Activated CD4-positive, CD25-positive, alpha-beta regulatory T cell (primary cell): ENCODE results near the gene PYCR2.

ENCODE experiments used
- DNase-seq, 4 experiments: peaks; one replicate each; lab custom pipeline; 2025; lab: John Stamatoyannopoulos, UW

Gene PYCR2

DNA sequence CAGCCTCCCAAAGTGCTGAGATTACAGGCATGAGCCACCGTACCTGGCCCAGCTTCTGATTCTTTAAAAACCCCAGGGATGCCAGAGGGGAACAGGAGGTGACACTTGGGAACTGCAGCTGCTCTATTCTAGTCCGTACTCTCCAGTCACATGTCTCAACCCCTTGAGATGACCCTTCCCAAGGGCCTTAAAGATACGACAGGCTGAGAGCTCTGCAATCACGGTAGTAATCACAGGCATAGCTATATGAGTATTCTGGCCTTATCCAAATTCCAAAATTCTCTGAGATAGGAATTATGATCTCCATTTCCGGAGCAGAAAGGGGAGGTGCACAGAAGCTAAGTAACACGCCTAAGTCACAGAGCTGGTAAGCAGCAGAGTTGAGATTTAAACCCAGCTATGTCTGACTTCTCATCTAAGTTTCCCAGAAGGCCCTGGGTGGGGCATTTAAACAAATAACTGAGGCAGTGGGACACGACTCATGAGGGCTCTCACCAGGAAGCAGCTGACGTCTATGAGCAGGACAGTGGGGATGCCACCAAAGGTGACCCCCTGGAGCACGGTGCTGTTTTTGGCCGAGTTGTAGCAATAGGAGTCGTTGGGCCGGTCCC lies 47.0 kb downstream of the PYCR2 start:
- DNase-seq, result no peak

DNA sequence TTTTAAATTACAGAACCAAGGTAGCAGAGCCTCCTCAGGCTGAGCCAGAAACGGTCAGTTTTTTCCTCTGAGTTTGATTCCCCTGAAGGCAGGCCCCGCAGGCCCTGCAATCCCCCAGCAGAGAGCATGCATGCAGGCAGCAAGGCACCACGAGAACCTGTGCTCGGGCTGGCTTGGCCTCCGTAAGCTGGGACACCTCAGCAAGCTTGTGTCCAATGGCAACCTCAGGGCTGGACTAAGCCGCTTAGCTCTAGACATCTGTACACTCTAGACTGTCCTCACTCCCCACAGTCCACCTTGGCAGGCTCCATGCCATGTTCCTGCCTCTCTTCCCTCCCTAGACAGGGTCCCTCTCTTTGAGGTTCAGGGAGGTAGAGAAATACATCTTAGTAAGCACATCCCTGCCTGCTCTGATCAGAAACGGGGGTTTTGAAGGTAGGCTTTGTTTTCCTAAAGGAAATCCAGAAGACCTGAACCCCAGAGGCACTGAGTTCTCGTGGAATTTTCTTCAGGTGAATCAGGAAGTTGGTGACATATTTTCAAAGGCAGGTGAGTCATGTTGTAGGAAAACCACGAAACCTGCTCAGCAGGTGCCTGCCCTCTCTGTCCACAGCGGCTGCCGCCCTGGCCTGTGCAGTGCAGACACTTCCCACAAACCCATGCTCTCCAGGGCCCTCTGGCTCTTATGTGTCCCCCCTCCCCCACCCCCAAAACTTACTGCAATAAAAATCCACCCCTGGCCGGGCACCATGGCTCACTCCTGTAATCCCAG lies 48.8 kb downstream of the PYCR2 start:
- DNase-seq, result no peak

DNA sequence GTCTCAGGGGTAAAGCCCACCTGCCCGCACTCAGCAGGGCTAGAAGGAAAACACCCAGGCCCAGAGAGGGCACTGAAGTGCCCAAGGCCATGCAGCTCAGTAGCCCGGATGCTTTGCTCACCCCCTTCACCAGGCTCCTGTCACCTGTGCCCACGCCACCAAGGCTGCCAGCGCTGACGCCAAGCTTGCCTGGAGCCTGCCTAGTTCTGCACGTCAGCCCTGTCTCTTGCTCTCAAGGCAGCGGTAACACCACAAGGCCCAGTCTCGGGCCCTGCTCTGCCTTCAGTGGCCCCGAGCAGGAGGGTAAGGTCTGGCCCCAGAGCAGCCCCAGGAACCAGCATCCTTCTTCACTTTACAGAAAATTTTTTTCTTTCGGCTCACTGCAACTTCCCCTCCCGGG lies 49.6 kb downstream of the PYCR2 start:
- no peak for DNase-seq

DNA sequence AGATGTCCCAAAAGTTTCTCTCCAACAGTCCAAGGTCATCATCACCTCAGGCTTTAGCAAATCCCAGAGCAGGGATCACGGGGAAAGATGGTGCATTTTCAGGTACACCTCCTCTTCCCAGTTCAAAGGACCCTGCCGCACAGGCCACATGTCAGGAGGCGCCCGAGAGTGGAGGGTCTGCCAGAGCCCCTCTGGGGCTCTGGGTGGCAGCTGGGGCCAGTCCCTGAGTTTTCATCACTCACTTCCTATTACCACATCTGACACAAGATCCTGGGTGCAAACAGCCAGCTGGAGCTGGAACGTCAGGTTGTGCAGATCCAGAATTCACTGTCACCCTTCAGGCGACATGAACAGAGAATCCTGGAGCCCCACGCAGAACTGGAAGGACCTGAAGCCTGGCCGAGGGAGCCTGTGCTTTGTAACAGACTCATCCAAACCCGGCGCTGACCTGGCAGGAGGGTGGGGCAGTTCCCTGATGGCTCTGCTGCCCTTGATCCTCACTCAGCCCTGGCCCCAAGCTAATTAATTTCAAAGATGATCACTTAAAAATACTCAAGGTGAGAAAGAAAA lies 50.7 kb downstream of the PYCR2 start:
- DNase-seq, result no peak

DNA sequence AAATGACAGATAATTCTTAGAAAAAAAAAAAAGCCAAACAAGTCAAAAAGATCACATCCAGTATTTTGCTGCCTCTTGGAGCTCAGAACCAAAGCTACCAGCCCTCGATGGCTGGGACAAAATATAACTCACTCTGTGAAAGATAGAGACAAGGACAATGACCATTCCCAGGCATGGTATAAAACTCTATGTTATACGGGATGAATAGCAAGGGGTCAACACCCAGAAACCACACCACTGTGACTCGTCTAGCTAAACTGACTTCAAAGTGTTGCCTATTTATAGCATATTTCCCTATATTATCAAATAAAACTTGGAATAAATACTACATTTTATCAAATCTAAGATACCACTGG lies 52.0 kb downstream of the PYCR2 start:
- DNase-seq, result no peak

DNA sequence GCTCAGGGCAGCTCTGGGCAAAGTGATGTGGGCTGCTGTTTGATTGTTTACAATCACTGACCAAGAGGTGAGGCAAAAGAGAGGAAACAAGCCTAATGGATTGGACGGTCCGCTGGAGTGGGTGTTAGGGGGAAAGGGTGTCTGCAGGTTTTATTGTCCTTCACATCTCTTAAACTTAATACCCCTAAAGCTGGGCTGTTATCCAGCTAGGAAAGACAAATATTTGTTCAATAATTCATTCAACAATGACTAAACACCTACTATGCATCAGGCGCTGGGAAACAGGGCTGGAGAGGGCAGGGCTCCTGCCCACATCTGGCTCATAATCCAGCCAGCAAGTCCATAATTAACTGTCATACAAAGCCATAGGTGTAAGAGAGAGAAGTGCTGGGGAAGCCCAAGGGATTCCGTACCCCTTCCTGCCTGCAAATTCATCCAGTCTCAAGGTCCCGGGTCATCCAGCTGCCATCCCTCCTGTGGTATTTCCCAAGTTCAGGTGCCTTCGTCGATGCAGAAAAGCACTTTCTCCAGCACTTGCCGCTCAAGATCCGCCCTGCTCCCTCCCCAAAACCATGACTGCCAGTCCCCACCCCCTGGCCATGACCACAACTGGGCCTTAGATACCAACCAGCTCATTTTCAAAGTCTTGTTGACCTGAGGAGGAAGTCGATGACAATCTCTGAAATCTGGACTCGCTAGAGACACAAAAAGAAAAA lies 52.5 kb downstream of the PYCR2 start:
- no peak for DNase-seq

DNA sequence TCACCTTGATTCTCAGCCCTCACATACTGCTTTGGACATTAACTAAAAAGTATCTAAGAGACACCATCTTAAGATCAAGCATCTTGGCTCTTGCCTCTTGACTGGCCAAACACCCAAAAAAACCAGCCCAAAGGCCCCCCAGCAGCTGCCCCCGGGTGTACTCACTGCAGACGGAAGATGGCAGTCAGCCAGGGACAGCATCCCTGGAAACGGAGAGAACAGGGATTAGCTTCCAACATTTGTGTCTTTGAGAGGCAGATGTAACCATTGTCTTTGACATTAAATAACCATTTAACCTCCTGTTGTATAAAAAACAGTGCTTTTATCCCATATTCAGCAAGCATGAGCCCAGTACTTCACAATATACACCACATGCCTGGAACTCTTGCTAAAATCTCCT lies 53.1 kb downstream of the PYCR2 start:
- no peak for DNase-seq
